PC-9 (cell line): ENCODE data around the gene PTH1R. TPM values are rescaled to one million over a fixed set of nuclear protein-coding genes. Genes with fewer than 3 reads are reported as not detected.

Experiments used
- BruUV-seq: library from RNA; stranded (reverse); fragments of 400-500 nt; replicated peaks from 2 replicates; lab custom pipeline; 2021; lab: Mats Ljungman, UMichigan
- CTCF ChIA-PET: fragments of 300-600 bp; sonication (Branson Sonifier 250); formaldehyde crosslinking; loops from one replicate; lab custom pipeline; 2022; ENCODE audit warnings: antibody characterized with exemption; lab: Charles Lee
- POLR2A ChIA-PET: fragments of 300-600 bp; sonication (Branson Sonifier 250); formaldehyde crosslinking; loops from one replicate; lab custom pipeline; 2022; ENCODE audit warnings: antibody characterized with exemption; ENCODE audit not compliant: unreplicated experiment; lab: Charles Lee
- DNase-seq, 2 experiments: peaks; one replicate each; pipeline versions ENCODE4 v3.0.0 to v3.0.0-alpha.2; 2015 to 2022; ENCODE audit warnings: mixed read lengths in 1 of 2
- H2AFZ ChIP-seq: fragments of 200-600 bp; sonication (generic); 2 replicates; pipeline ENCODE4 v1.8.1; 2017; ENCODE audit warnings: antibody characterized with exemption
- H3F3A ChIP-seq: fragments of 200-600 bp; sonication (generic); 2 replicates; pipeline ENCODE4 v1.8.1; 2017; ENCODE audit warnings: antibody characterized with exemption, mild to moderate bottlenecking, low read depth; ENCODE audit not compliant: insufficient read depth
- H3K27ac ChIP-seq: fragments of 200-600 bp; sonication (generic); 2 replicates; pipeline ENCODE4 v1.6.1; 2016; ENCODE audit warnings: mixed run types
- H3K27me3 ChIP-seq: fragments of 200-600 bp; sonication (generic); 2 replicates; pipeline ENCODE4 v1.6.1; 2016; ENCODE audit warnings: low read depth, mixed run types; ENCODE audit not compliant: insufficient read depth
- H3K36me3 ChIP-seq: fragments of 200-600 bp; sonication (generic); 2 replicates; pipeline ENCODE4 v1.6.1; 2016; ENCODE audit warnings: low read depth, mixed run types
- H3K4me1 ChIP-seq: fragments of 200-600 bp; sonication (generic); replicated peaks from 2 replicates; pipeline ENCODE4 v1.6.1; 2016; ENCODE audit warnings: mixed run types; ENCODE audit not compliant: insufficient read depth
- H3K4me2 ChIP-seq: fragments of 200-600 bp; sonication (generic); 2 replicates; pipeline ENCODE4 v1.6.1; 2017; ENCODE audit warnings: mixed run types
- H3K4me3 ChIP-seq: fragments of 200-600 bp; sonication (generic); 2 replicates; pipeline ENCODE4 v1.6.1; 2016; ENCODE audit warnings: mixed run types
- H3K79me2 ChIP-seq: fragments of 200-600 bp; sonication (generic); 2 replicates; pipeline ENCODE4 v1.6.1; 2017; ENCODE audit warnings: low read depth, mixed run types
- H3K9me2 ChIP-seq: fragments of 200-600 bp; sonication (generic); 2 replicates; pipeline ENCODE4 v1.8.1; 2017; ENCODE audit warnings: mild to moderate bottlenecking; ENCODE audit not compliant: insufficient read depth
- H3K9me3 ChIP-seq: fragments of 200-600 bp; sonication (generic); 2 replicates; pipeline ENCODE4 v1.8.1; 2016; ENCODE audit warnings: low read depth; ENCODE audit not compliant: insufficient read depth
- H4K20me1 ChIP-seq: fragments of 200-600 bp; sonication (generic); 2 replicates; pipeline ENCODE4 v1.8.1; 2017; ENCODE audit not compliant: insufficient read depth
- CTCF ChIP-seq: fragments of 200-600 bp; sonication (generic); conservative IDR thresholded peaks from 2 replicates; pipeline ENCODE4 v1.6.1; 2017; ENCODE audit warnings: mixed run types, antibody characterized with exemption, mild to moderate bottlenecking, moderate library complexity
- EZH2 ChIP-seq: fragments of 200-600 bp; sonication (generic); IDR thresholded peaks from 2 replicates; pipeline ENCODE4 v1.8.0; 2017; ENCODE audit warnings: antibody characterized with exemption, low read depth
- intact Hi-C: fragments of 100-400 bp; cut with micrococcal nuclease; formaldehyde crosslinking; loops from one replicate; pipeline ENCODE4 v1.10.0; 2022; ENCODE audit not compliant: unreplicated experiment
- total RNA-seq: library from RNA; stranded (reverse); gene quantifications from 2 replicates; pipeline ENCODE4 v1.2.3, GENCODE V29; 2021

The PTH1R gene
- total RNA-seq, 1 experiment from 2014 or later, result not detected

- intact Hi-C loops, result loop anchor here (10.0 kb wide), 1 partner anchor 460 kb away; no protein-coding TSS in a partner anchor
- Histone ChIP-seq H3F3A (no peaks in the 10 kb centered on the region), H3K9me2 (no peaks in the 10 kb centered on the region), H3K4me1 (no peaks in the 10 kb centered on the region), H3K36me3 (no peaks in the 10 kb centered on the region), H3K4me2 (no peak overlapping the region), H3K4me3 (no peak overlapping the region), H3K27ac (no peak overlapping the region), H3K79me2 (no peaks in the 10 kb centered on the region), H4K20me1 (no peaks in the 10 kb centered on the region), H3K9me3 (no peaks in the 10 kb centered on the region), H3K27me3 (no peaks in the 10 kb centered on the region), H2AFZ (no peak overlapping the region)
- BruUV-seq, result no TSS peak
- CTCF ChIA-PET, result no interaction called here
- no peak for DNase-seq
- no peak for TF ChIP-seq EZH2
- TF ChIP-seq CTCF, result no peak
- POLR2A ChIA-PET, result no interaction called here
These were observed 12.5 kb upstream of the PTH1R start for GRCh38 chr3:46865031-46865507.

GRCh38 chr3:46865546-46865945 lies 12.0 kb upstream of the PTH1R start:
- CTCF ChIA-PET, result interaction anchor here (0.5 kb wide), 1 partner anchor 116 kb away, joined by 4 read pairs; no protein-coding TSS in a partner anchor
- Histone ChIP-seq H3K27me3 (no peaks in the 10 kb centered on the region), H2AFZ (no peak overlapping the region), H3K36me3 (no peaks in the 10 kb centered on the region), H4K20me1 (no peaks in the 10 kb centered on the region), H3K9me3 (no peaks in the 10 kb centered on the region), H3K4me2 (no peak overlapping the region), H3F3A (no peaks in the 10 kb centered on the region), H3K4me1 (no peaks in the 10 kb centered on the region), H3K4me3 (no peak overlapping the region), H3K27ac (no peak overlapping the region), H3K9me2 (no peaks in the 10 kb centered on the region), H3K79me2 (no peaks in the 10 kb centered on the region)
- intact Hi-C loops, result loop anchor here (10.0 kb wide), 1 partner anchor 459 kb away; no protein-coding TSS in a partner anchor
- TF ChIP-seq CTCF, result no peak
- no TSS peak for BruUV-seq
- no peak for DNase-seq
- POLR2A ChIA-PET, result no interaction called here

GRCh38 chr3:46866032-46866595 lies 11.4 kb upstream of the PTH1R start:
- no peaks in the 10 kb centered on the region for H3K79me2 ChIP-seq
- DNase-seq, result no peak
- H3K9me3 ChIP-seq, result no peaks in the 10 kb centered on the region
- ChIA-PET CTCF (interaction anchor here (0.5 to 0.8 kb wide), 2 partner anchors 20 to 115 kb away, joined by 4 to 12 read pairs; no protein-coding TSS in a partner anchor), POLR2A (no interaction called here)
- no peak for TF ChIP-seq CTCF
- TF ChIP-seq EZH2, result no peak
- H4K20me1 ChIP-seq, result no peaks in the 10 kb centered on the region
- H3K36me3 ChIP-seq, result no peaks in the 10 kb centered on the region
- no peaks in the 10 kb centered on the region for H3K9me2 ChIP-seq
- intact Hi-C loops, result loop anchor here (1.0 to 10.0 kb wide), 3 partner anchors 29 to 459 kb away; no protein-coding TSS in a partner anchor
- no peaks in the 10 kb centered on the region for H3K4me1 ChIP-seq
- H3K27me3 ChIP-seq, result no peaks in the 10 kb centered on the region
- no peaks in the 10 kb centered on the region for H3F3A ChIP-seq
- no TSS peak for BruUV-seq
- H3K4me3 ChIP-seq, result no peak overlapping the region
- H2AFZ ChIP-seq, result no peak overlapping the region
- no peak overlapping the region for H3K27ac ChIP-seq
- H3K4me2 ChIP-seq, result no peak overlapping the region
